Right lobe of liver (tissue), 4 donors: Measurements from ENCODE around the gene EHD4.

ENCODE experiments used
- POLR2A ChIP-seq: fragments of 450-650 bp; IDR thresholded peaks from one replicate; pipeline ENCODE4 v1.6.1; 2017; ENCODE audit warnings: antibody characterized with exemption, mild to moderate bottlenecking
- TF ChIP-seq, protein P1 (sequence below), 4 donors: fragments of 200-600 bp in 3 of 4; fragments of 450-650 bp in 1 of 4; IDR thresholded peaks; one replicate each; pipeline versions ENCODE4 v1.5.1 to v1.8.0; 2016 to 2022; ENCODE audit warnings: antibody characterized with exemption in 4 of 4, mild to moderate bottlenecking in 2 of 4
- donor health status: DM: no; HTN: no; CAD: no.
- donor health status: DM: no; HTN: no; CAD: no.
- donor health status: DM: no; HTN: yes; CAD: no.

DNA sequence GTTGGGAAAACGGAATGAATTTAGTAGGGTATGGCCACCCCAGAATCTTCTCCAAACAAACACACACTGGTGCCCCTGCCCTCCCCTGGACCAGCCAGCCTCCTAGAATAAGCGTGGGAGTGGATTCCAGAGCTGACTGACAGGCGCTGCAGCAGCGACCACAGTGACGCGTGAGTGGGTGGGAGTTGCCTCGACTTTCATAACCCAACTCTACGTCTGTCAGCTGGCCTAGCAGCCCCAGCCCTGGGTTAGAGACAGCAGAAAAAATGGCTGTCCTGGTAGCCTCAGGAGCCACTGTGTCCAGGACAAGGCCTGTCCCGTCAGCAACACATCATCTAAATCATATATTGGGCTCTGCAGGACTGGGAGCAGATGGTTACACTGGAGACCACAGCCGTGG, 123.7 kb downstream of the EHD4 start:
- TF ChIP-seq, protein P1, sequence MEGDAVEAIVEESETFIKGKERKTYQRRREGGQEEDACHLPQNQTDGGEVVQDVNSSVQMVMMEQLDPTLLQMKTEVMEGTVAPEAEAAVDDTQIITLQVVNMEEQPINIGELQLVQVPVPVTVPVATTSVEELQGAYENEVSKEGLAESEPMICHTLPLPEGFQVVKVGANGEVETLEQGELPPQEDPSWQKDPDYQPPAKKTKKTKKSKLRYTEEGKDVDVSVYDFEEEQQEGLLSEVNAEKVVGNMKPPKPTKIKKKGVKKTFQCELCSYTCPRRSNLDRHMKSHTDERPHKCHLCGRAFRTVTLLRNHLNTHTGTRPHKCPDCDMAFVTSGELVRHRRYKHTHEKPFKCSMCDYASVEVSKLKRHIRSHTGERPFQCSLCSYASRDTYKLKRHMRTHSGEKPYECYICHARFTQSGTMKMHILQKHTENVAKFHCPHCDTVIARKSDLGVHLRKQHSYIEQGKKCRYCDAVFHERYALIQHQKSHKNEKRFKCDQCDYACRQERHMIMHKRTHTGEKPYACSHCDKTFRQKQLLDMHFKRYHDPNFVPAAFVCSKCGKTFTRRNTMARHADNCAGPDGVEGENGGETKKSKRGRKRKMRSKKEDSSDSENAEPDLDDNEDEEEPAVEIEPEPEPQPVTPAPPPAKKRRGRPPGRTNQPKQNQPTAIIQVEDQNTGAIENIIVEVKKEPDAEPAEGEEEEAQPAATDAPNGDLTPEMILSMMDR (IDR thresholded peaks at IDR 0.05): no peak
- no peak for TF ChIP-seq POLR2A
